ENCODE measurements around the gene SETD1A.
"Not testable (repeated sequence)": the region's sequence is repeated elsewhere in the genome, so short reads cannot be mapped to it uniquely, and the experiment has no call there.

Gene SETD1A

GRCh38 chr16:30930160-30930571 lies 27.4 kb upstream of the SETD1A start:
- no peak for DNase-seq

DNA sequence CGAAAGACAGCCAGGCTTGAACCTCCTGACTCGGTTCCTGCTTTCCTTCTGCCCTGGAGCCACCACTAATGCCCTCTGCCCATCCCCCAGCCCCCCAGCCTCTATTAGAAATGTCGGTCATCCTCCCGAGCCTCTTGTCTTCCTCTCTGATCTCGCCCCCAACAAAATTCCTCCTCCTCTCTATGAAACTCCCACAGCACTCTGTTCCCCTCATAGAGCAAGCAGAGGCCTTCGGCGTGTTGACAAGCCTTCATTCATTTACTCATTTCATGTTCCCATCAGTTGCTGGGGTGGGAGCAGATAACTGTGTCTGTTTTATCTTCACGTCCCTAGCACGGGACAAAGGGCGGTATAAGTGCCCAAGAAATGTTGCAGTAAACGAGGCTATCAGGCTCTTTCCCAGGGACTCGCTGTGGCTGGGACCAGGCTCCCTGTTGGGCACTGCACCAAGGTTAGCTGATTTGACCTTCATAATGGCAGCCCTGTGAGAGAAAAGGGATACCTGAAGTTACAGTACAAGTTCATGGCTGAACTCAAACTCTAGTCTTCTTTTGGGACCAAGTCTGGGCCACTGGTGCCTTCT lies 26.4 kb upstream of the SETD1A start:
- DNase-seq: no peak

DNA sequence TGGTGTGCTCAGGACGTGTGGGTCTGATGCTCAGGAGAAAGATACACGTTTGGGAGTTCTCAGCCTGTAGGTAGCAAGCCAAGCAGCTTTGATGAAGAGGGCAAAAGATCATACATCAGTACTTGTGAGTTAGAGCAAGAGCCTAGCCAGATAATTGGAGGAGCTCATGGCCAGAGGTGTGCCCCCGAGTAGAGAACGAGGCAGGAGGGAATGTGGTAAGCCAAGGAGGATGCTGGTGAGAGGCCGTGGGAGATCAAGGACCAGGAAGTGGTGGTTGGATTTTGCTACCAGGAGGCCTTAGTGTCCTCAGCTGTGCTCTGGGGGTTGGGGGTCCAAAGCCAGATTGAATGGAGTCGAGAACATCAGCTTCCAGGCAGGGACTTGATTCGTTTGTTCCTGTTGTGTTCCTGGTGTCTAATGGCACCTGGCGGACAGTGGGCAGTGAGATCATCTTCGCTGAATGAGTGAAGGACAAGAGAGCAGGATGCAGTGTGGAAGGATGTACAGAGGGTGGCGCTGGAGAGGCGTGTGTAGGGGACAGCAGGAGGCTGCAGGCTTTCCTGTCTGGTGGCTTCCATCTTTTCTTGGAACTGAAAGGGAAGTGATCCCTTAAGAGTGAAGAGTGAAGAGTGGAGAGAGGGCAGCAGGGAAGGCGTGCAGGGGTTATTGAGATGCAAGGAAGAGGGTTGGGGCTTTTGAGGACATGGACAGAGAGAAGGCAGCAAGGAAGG lies 22.6 kb upstream of the SETD1A start:
- DNase-seq: peak in 1 of 2 donors; percentile 33

GRCh38 chr16:30937692-30938091 lies 19.9 kb upstream of the SETD1A start:
- no peak for DNase-seq

- not testable (repeated sequence) for DNase-seq
These were observed 18.0 kb upstream of the SETD1A start for GRCh38 chr16:30939571-30939970.

DNA sequence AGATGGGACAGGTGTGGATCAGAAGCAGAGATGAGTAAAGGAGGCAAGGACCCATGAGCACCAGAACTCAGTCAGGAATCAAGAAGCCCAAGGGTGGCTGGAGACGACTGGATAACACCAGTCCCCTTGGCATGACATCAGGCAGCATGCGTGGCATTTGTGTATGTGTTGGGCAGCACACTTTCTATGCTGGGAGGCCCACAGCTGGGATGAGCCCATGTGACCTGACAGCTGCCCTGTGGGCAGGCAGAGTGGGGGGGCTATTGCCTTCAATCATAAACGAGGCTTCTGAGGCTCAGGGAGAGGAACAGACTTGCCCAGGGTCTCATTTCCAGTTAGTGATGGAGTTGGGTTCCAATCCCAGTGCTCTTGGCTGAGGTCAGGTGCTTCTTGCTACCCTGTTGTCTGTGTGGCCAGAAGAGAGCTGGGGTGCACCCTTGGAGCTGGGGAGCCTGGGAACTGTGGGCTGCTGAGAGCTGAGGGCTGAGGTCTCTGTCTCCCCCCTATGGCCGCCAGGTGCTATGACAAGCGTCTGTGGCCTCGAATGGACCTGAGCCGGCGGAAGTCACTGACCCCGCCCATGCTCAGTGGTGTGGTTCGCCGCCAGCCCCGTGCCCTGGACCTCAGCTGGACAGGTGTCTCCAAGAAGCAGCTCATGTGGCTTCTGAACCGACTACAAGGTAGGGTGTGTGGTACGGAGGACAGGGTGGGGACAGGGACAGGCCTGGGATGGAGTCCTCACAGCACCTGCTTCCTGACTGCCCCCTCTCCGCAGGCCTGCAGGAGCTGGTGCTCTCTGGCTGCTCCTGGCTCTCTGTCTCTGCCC lies 15.7 kb upstream of the SETD1A start:
- peak; percentile 74 to 78 for DNase-seq

- no peak for DNase-seq
These were observed 15.1 kb upstream of the SETD1A start for GRCh38 chr16:30942426-30942806.

DNA sequence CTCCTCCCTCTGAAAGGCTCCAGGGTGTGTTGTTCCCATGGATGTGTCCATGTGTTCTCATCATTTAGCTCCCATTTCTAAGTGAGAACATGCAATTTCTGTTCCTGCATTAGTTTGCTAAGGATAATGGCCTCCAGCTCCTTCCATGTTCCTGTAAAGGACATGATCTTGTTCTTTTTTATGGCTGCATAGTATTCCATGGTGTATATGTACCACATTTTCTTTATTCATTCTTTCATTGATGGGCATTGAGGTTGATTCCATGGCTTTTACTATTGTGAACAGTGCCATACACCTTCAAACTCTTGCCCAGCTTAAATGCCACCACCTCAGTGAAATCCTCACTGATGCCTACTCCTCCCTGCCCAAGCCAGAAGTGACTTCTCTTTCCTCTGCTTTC lies 13.2 kb upstream of the SETD1A start:
- no peak for DNase-seq

- DNase-seq: no peak
These were observed 10.6 kb upstream of the SETD1A start for GRCh38 chr16:30946671-30947540.

DNA sequence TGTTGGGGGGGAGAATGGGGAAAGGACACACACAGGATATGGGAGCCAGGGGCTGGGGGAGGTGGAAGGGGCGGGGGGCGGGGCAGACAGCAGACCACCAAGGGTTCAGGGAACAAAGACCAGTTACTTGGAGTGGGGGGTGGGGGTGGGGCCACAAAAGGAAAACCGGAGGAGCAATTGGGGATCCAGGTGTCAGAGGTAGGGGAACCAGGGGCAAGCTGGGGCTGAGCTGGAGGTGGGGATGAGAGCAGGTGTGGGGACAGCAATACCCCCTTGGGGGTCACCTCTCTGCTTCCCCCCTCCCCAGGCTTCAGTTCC lies 10.1 kb upstream of the SETD1A start:
- no peak for DNase-seq

GRCh38 chr16:30947859-30948666 lies 9.5 kb upstream of the SETD1A start:
- DNase-seq: peak in 1 of 2 donors; percentile 22

DNA sequence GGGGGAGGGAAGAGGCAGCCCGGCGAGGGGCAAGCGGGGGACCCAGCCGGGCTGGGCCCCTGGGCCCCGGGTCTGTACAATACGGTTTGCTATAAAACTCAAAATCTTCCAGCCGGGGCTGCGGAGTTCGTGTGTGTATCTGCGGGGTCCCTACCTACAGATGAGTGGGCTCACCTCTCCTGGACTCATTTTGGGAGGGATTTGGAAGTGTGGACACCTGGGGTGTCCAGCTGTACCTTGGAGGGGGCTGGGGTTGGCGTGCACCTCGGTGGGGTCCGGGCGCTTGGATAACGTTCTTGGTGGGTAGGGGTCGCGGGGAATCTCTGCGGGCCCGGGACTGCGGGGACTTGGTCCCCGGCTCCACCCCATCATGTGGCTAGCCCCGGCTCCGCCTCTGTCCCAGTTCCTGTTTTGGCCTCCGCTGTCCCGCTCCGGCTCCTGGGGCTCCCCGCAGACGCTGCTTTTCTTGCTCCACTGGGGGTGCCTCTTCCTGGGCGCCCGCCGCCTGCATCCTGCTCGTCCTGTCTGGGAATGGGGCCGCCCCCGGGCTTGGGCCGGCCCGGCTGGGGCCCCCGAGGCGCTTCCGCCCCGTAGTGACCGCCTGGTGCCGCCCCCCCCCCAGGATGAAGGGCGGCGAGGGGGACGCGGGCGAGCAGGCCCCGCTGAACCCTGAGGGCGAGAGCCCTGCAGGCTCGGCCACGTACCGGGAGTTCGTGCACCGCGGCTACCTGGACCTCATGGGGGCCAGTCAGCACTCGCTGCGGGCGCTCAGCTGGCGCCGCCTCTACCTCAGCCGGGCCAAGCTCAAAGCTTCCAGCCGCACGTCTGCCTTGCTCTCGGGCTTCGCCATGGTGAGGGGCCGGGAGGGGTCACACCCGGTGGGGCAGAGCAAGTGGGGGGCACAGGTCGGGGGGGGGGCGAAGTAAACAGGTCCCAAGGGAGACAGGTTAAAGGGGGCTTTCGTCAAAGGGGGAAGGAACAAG lies 8.6 kb upstream of the SETD1A start, which contains the start of gene ORAI3:
TSS of gene ORAI3 (plus strand) at position 402 of the 983 bp plus-strand sequence. CDS start at position 624, 222 bp downstream.
- DNase-seq: peak; percentile 46 to 58

- peak; percentile 25 to 27 for DNase-seq
These were observed 7.7 kb upstream of the SETD1A start for GRCh38 chr16:30949650-30950515.

GRCh38 chr16:30950516-30951065 lies 7.0 kb upstream of the SETD1A start:
- no peak for DNase-seq

GRCh38 chr16:30951193-30951592 lies 6.4 kb upstream of the SETD1A start:
- no peak for DNase-seq

DNA sequence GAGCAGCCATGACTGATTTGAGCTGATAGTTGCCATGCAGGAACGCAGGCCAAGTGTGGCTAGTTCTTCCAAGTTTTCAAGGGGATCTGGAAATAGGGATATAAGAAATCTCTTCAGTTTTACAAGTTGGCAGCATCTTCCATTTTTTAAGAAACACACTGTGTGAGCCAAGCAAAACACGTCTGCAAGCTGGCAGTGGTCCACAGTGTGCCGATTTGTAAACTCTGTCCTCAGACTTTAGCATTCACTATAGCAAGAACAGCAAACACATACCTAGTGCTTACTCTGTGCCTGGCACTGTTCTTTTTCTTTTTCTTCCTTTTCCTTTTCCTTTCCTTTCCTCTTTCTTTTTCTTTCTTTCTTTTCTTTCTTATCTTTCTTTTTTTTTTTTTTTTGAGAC lies 5.8 kb upstream of the SETD1A start:
- DNase-seq: no peak

GRCh38 chr16:30953111-30953510 lies 4.4 kb upstream of the SETD1A start:
- DNase-seq: no peak

- peak; percentile 63 to 75 for DNase-seq
These were observed 3.9 kb upstream of the SETD1A start for GRCh38 chr16:30953511-30954124.

- no peak for DNase-seq
These were observed 2.6 kb upstream of the SETD1A start for GRCh38 chr16:30954993-30955392.

Measured in CD4-positive, alpha-beta T cell treated with Interferon alpha-2 for 1 hour (primary cell).